Measurements from ENCODE around the gene KIRREL2.

DNA sequence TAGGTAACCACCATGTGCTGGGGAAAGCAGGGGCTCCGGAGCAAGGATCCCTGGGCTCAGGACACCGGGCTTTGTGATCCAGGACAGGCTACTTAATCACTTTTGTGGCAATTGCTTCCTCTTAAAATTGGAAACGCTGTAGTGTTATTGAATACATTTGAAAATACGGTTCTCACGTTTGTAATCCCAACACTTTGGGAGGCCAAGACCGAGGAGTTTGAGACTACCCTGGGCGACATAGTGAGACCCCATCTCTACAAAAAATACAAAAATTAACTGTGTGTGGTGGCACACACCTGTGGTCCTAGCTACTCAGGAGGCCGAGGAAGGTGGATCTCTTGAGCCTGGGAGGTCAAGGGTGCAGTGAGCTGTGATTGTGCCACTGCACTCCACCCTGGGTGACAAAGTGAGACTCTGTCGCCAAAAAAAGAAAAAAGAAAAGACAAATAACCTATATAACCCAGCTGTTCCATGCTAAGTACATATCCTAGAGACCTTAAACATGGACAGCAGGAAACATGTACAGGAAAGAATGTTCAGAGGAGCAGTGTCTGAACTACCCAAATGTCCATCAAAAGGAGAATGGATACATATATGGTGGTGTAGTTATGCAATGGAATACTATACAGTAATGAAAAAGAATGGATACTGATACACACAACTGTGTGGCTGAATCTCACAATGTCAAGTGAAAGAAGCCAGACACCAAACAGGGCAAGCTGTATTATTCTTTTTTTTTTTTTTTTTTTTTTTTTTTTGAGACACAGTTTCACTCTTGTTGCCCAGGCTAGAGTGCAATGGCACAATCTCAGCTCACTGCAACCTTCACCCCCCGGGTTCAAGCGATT lies 43.4 kb upstream of the KIRREL2 start:
- no peak for TF ChIP-seq POLR2A (IDR thresholded peaks at IDR 0.05)
- TF ChIP-seq, protein P1, sequence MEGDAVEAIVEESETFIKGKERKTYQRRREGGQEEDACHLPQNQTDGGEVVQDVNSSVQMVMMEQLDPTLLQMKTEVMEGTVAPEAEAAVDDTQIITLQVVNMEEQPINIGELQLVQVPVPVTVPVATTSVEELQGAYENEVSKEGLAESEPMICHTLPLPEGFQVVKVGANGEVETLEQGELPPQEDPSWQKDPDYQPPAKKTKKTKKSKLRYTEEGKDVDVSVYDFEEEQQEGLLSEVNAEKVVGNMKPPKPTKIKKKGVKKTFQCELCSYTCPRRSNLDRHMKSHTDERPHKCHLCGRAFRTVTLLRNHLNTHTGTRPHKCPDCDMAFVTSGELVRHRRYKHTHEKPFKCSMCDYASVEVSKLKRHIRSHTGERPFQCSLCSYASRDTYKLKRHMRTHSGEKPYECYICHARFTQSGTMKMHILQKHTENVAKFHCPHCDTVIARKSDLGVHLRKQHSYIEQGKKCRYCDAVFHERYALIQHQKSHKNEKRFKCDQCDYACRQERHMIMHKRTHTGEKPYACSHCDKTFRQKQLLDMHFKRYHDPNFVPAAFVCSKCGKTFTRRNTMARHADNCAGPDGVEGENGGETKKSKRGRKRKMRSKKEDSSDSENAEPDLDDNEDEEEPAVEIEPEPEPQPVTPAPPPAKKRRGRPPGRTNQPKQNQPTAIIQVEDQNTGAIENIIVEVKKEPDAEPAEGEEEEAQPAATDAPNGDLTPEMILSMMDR (IDR thresholded peaks at IDR 0.05), result no peak

Data from prostate gland (tissue), 2 donors.